ENCODE data around the gene CR1. TPM values are rescaled to one million over a fixed set of nuclear protein-coding genes. Genes with fewer than 3 reads are reported as not detected.
A peak's percentile ranks its signal among the peaks of the same experiment; 100 is the strongest.
"Not testable (repeated sequence)": the region's sequence is repeated elsewhere in the genome, so short reads cannot be mapped to it uniquely, and the experiment has no call there.

The CR1 gene
- total RNA-seq, 2 donors from 2014 or later: 0.02 to 0.08 TPM

DNA sequence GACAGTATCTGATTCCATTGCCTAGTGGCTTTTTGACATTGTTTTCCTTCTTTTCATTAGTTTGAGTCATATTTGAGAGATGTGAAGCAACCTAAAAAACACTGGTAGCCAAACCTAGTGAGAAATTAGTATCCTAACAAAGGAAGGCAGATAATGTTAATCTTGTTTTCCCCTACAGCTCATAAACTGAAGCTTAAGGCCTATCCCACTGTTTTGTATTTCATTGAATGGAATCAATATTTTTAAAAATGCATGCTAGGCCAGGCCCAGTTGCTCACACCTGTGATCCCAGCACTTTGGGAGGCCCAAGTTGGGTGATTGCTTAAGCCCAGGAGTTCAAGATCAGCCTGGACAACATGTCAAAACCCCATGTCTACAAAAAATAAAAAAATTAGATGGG is 150.2 kb downstream of the CR1 start:
- DNase-seq (ENCODE audit: low spot score in 2 of 2) (no peak), ATAC-seq (no peak)
- H3K36me3 Mint-ChIP-seq: no peaks in the 10 kb centered on the region
- peak overlapping the region in 1 of 2 donors; percentile 84 for H3K27ac Mint-ChIP-seq
- H3K9me3 Mint-ChIP-seq: no peaks in the 10 kb centered on the region

DNA sequence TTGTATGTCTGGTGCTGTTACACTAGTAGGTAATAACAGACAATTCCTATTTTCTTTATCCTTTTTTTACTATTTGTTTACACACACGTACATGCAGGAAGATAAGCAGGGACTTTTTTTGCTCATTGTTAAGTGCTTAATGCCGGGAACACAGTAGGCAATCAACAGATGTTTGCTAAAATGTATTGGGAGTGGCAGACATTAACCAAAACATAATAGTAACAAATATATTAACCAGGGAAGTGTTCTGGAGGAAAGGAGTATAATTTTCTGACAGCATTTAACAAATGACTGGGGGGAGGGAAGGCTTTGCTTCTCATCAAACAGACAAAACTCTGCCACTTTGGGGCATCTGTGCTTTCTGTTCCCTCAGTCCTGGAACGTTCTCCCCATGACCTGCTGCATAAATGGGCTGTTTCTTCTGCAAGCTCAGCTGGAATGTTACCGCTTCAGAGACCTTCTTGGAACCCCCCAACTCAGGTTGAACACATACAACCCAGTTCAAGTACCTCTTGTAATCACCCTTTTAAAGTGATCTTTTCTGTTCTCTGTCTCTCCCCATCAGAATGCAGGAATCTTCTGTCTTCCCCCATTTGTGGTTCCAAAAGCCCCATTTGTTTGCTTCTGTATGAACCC is 151.1 kb downstream of the CR1 start:
- no peaks in the 10 kb centered on the region for H3K36me3 Mint-ChIP-seq
- no peak overlapping the region for H3K27ac Mint-ChIP-seq
- no peak for ATAC-seq

DNA sequence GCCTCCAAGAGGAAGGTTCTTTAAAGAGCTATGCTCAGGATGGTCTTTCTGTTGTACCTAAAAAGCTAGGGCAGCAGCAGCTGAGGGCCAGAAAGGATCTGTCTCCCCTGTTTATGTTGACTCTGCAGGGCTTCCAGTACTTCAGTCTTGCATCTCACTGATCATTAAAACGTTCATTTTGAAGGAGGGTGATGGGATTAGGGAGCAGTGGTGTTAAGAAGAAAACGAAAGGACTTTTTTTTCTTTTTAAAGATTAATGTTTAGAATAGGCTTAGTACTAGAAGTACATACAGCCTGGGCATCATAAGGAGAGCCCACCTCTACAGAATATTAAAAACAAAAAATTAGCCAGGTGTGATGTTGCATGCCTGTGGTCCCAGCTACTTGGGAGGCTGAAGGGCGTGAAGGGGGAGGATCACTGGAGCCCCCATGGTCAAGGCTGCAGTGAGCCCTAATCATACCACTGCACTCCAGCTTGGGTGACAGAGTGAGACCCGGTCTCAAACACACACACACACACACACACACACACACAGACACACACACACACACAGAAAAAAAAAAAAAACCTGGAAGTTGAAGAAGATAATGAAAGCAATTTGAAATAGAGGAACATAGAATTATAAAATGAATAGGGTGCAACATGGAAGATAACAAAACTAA is 151.8 kb downstream of the CR1 start:
- Mint-ChIP-seq H3K9me3 (no peaks in the 10 kb centered on the region), H3K36me3 (no peaks in the 10 kb centered on the region), H3K27ac (no peak overlapping the region)
- ATAC-seq (no peak), DNase-seq (ENCODE audit: low spot score in 2 of 2) (no peak)

More for the DNA sequence above, 151.1 kb downstream of the CR1 start:
- DNase-seq (ENCODE audit: low spot score in 2 of 2): no peak
- H3K9me3 Mint-ChIP-seq: no peaks in the 10 kb centered on the region

DNA sequence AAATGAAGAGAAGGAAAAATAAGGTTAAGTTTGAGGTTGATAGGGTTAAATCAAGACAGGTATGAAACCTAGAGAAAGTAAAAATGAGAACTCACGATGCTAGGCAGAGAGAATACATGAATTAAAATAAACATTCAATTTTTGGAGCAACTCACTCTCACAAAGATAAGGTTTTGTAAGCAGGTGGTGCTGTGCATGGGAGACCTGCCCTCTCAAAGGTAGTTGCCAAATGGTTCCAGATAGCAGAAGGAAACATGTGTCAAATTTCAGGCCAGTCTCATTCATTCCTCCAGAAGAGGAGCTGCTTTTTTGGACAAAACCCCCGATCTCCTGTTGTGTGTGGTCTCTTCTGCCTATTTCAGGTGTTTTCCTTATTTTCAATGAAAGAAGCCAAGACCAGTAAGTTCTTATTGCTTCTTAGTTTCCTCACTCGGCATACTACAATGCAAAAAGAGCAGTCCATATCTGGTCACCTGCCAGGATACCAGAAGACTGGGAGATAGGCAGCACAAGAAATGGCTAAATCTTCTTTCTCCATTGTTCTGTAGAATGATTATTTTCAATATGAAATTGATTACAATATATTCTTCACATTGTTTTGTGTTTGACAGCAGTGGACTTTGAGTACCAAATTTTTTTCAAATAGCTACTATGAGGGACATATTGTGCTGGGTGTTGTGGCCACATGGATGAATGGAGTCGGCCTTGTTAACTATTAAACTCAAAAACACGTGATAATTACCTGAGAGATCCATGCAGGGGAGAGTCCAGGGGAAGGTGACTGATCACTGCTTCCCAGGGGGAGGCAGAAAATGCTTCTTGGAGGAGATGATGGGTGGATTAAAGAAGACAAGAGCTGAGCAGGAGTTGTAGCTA is 152.6 kb downstream of the CR1 start:
- Mint-ChIP-seq H3K27ac (peak overlapping the region in 1 of 2 donors; percentile 11), H3K36me3 (no peaks in the 10 kb centered on the region), H3K9me3 (no peaks in the 10 kb centered on the region)
- ATAC-seq (no peak), DNase-seq (ENCODE audit: low spot score in 2 of 2) (no peak)

DNA sequence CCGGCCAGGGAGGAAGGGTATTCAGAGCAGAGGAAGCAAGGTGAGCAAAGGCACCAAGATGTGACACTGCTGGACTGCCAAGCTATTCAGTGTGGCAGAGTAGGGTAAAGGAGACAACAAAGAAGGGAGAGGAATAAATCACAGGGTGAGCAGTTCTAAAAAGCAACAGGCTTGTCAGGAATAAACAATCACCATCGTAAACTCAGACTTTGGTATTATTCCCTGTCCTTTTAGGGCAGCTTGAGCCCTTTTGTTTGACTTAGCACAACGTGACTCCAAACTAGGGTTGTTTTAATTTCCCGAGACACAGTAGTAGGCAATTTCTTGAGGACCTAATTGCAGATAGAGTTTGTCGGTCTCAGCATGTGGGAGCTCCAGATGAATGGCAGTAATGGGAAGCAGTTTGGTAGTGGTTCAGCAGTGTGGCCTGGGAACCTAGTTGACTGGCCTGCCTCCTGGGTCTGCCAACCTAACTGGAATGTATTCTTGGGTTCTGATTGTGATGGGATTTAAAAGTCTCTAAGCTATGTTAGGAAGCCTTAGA is 153.3 kb downstream of the CR1 start:
- H3K9me3 Mint-ChIP-seq: no peaks in the 10 kb centered on the region
- ATAC-seq: no peak
- peak overlapping the region in 1 of 2 donors; percentile 11 for H3K27ac Mint-ChIP-seq
- no peaks in the 10 kb centered on the region for H3K36me3 Mint-ChIP-seq
- no peak for DNase-seq (ENCODE audit: low spot score in 2 of 2)

DNA sequence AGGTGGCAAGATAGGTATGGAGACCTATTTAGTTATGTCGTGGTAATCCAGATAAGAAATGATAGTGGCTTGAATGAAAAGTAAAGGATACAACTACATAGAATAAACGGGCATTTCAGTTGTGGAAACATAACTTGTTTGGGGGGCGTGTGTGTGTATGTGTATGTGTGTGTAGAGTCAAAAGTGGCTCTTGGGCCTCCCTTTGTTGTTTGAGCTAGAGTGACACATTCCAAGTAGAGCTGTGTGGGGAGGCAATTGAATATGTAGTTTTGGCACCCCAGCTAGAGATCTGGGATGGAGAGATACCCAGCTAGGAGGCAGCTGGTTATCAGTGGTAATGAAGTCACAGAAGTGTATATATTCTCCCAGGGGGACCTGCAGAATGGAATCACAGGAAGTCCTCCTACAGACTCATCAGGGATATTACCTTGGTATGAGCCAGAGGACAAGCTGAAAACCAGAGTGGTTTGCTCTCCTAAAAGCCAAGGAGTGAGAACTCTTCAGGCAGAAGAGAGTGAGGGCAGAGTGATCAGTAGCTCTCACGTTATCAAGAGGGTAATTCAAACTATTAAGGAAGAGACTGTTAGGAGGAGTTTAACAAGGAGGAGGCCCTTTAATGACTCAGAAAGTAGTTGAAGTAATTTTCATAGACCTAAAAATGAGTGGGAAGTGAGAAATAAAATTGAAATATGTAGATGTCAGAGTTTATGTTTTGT is 154.1 kb downstream of the CR1 start:
- DNase-seq (ENCODE audit: low spot score in 2 of 2) (no peak), ATAC-seq (no peak)
- Mint-ChIP-seq H3K27ac (no peak overlapping the region), H3K9me3 (no peaks in the 10 kb centered on the region), H3K36me3 (no peaks in the 10 kb centered on the region)

DNA sequence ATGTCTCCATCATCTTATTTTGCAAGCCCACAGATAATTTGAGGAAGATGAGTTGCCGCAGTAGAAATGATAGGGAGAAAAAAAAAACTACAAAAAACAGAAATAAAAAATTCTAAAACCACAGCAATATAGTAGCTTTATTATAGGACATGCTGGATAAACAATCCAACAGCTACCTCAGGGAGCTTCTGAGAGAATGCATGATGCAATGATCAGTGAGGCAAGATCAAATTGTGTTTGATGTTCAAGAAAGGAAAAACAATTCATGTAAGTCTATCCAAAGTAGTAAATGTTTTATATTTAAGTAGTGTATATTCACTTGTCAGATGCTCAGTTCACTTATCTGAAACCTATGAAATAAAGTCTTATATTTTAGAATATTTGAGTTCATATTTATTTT is 155.6 kb downstream of the CR1 start:
- Mint-ChIP-seq H3K9me3 (no peaks in the 10 kb centered on the region), H3K27ac (no peak overlapping the region), H3K36me3 (no peaks in the 10 kb centered on the region)
- DNase-seq (ENCODE audit: low spot score in 2 of 2) (no peak), ATAC-seq (no peak)

DNA sequence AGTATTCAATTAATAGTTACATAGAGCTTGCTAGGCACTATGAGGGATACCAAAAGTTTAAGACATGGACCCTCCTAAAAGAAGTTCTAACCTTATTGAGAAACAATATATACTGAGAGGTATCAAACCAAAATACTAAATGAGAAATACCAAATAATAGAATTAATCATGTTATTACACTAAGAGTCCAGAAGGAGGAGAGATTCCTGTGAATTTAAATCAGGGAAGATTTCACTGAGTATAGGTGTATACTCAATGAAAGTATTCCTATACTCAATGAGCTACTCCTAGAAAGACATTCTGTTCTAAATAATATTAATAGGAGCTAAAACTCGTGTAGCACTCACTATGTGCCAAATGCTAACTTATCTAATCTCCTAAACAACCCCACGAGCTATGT is 158.4 kb downstream of the CR1 start:
- DNase-seq (ENCODE audit: low spot score in 2 of 2): no peak
- no peak for ATAC-seq
- Mint-ChIP-seq H3K9me3 (no peaks in the 10 kb centered on the region), H3K27ac (no peak overlapping the region), H3K36me3 (no peaks in the 10 kb centered on the region)

DNA sequence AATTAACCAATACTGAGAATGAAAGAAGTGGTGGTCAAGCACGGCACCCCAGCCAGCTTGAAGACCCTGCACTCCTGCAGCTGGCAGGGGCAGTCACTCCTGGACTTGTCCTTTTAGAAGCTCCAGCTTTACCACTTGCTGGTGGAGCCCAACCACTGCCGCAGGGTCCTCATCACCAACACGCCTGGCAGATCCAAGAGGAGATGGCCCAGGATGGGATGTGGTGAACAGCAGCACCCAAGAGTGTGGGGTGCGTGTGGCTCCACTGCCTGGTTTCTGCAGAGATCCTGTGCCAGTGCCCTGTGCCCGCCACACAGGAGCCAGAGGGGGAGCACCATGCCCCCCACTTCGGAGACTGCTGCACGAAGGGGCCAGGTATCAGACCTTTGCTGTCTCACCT is 162.5 kb downstream of the CR1 start:
- DNase-seq (ENCODE audit: low spot score in 2 of 2) (no peak), ATAC-seq (no peak)
- no peak overlapping the region for H3K27ac Mint-ChIP-seq
- no peaks in the 10 kb centered on the region for H3K36me3 Mint-ChIP-seq
- H3K9me3 Mint-ChIP-seq: no peaks in the 10 kb centered on the region

DNA sequence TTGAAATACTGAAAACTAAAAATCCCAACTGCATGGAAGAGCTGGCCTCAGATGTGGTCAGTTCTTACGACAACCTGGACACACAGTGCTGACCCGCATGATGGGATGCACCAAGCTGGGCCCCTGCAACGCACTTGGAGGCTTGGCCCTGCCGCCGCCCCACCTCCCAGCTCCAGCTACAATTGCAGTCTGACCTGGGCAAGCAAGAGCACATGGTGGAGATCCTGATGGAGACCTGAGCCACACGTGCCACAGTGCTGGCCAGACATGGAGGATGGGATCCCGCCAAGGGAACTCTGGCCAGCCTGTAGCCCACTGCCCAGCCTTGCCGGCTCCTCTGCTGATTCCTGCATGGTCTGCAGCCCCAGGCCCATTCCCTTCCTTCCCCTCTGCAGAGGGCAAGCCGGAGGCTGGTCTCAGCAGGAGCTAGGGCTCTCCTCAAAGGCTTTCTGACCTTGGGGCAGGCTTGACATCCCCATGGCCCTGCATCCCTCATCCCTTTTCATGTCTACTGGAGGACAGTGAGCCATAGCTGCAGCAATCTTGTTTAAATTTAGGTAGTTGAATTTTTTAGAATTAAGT is 163.0 kb downstream of the CR1 start:
- no peaks in the 10 kb centered on the region for H3K36me3 Mint-ChIP-seq
- DNase-seq (ENCODE audit: low spot score in 2 of 2) (no peak), ATAC-seq (no peak)
- no peaks in the 10 kb centered on the region for H3K9me3 Mint-ChIP-seq
- no peak overlapping the region for H3K27ac Mint-ChIP-seq

DNA sequence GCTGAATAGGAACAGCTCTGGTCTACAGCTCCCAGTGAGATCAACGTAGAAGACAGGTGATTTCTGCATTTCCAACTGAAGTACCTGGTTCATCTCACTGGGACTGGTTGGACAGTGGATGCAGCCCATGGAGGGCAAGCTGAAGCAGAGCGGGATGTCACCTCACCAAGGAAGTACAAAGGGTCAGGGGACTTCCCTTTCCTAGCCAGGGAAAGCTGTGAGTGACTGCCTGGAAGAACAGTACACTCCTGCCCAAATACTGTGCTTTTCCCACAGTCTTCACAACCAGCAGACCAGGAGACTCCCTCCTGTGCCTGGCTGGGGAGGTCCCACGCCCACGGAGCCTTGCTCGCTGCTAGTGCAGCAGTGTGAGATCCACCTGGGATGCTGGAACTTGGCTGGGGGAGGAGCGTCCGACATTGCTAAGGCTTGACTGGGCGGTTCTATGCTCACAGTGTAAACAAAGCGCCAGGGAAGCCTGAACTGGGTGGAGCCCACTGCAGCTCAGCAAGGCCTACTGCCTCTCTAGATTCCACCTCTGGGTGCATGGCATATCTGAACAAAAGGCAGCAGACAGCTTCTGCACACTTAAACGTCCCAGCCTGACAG is 163.7 kb downstream of the CR1 start:
- DNase-seq (ENCODE audit: low spot score in 2 of 2) (no peak), ATAC-seq (no peak)
- H3K36me3 Mint-ChIP-seq: no peaks in the 10 kb centered on the region
- no peaks in the 10 kb centered on the region for H3K9me3 Mint-ChIP-seq
- no peak overlapping the region for H3K27ac Mint-ChIP-seq

DNA sequence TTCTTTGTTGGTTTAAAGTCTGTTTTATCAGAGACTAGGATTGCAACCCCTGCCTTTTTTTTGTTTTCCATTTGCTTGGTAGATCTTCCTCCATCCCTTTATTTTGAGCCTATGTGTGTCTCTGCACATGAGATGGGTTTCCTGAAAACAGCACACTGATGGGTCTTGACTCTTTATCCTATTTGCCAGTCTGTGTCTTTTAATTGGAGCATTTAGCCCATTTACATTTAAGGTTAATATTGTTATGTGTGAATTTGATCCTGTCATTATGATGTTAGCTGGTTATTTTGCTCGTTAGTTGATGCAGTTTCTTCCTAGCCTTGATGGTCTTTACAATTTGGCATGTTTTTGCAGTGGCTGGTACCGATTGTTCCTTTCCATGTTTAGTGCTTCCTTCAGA is 165.5 kb downstream of the CR1 start:
- not testable (repeated sequence) for DNase-seq (ENCODE audit: low spot score in 2 of 2); H3K9me3 Mint-ChIP-seq; H3K27ac Mint-ChIP-seq; ATAC-seq; H3K36me3 Mint-ChIP-seq

DNA sequence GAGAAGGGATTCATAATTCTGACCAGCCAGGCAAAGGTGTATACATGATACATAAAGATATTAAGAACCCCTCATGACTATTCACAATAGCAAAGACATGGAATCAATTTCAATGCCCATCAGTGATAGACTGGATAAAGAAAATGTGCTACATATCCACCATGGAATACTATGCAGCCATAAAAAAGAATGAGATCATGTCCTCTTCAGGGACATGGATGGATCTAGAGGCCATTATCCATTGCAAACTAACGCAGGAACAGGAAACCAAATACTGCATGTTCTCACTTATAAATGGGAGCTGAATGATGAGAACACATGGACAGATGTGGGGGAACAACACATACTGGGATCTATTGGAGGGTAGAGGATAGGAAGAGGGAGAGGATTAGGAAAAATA is 170.4 kb downstream of the CR1 start:
- no peak for ATAC-seq
- H3K9me3 Mint-ChIP-seq: no peaks in the 10 kb centered on the region
- DNase-seq (ENCODE audit: low spot score in 2 of 2): no peak
- no peaks in the 10 kb centered on the region for H3K36me3 Mint-ChIP-seq
- H3K27ac Mint-ChIP-seq: no peak overlapping the region

DNA sequence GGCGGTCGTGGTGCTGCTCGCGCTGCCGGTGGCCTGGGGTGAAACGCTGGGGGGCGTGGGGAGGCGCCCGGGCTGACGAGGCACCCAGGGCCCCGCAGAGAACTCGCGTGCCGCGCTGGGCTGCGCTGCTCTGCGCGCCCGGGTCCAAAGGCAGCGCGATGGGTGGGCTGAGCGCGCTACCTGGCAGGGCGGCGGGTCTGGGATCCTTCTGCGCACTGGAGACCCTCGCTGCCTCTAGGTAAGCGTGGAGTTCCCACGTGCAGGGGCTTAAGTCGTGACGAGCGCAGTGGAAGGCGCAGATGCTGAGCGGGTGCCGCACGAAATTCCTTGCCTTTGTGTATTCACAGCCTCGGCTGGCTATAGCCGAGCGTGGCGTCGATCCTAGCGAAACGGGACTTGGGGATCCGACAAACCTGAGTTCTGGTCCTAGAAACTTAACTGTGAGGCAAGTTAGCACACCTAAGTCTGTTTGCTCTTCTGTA is 173.6 kb downstream of the CR1 start:
- H3K27ac Mint-ChIP-seq: no peak overlapping the region
- DNase-seq (ENCODE audit: low spot score in 2 of 2) (no peak), ATAC-seq (no peak)
- H3K36me3 Mint-ChIP-seq: no peaks in the 10 kb centered on the region
- H3K9me3 Mint-ChIP-seq: no peaks in the 10 kb centered on the region

DNA sequence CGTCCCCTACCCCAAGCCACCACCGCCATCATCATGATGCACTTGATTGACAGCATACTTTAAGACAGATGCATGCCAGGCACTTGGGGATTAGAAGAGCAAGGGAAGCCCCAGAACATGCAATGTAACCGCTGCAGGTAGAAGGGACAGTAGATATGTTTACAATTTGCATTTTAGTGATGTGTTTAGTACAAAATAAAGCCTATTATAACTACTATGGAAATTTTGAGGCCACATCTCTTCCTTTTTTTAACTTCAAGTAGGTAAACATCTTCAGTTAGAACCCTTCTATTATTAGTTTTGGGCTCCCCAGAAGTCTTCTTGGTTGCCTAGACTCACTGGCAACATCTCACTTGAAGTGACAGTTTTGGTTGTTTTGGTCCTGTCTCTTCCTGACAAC is 174.2 kb downstream of the CR1 start:
- H3K9me3 Mint-ChIP-seq: no peaks in the 10 kb centered on the region
- no peak for ATAC-seq
- DNase-seq (ENCODE audit: low spot score in 2 of 2): no peak
- H3K27ac Mint-ChIP-seq: no peak overlapping the region
- H3K36me3 Mint-ChIP-seq: no peaks in the 10 kb centered on the region

DNA sequence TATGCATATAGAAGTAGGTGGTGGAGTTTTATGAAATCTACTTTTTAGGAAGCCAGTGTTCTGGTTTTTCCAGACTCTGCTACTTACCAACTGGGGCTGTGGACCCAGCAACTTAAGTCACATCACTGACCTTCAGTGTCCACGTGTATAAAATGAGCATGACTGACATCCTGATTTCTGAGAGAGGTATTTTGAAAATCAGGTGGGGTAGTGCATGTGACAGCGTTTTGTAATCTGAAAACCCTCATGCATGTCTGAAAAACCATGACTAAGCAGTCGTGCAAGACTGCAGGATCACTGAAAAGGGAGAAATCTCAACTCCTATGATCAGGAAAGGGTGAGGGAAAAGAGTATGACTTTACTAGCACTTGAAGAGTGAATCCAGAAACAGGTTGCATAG is 175.0 kb downstream of the CR1 start:
- ATAC-seq (no peak), DNase-seq (ENCODE audit: low spot score in 2 of 2) (no peak)
- H3K27ac Mint-ChIP-seq: no peak overlapping the region
- no peaks in the 10 kb centered on the region for H3K9me3 Mint-ChIP-seq
- no peaks in the 10 kb centered on the region for H3K36me3 Mint-ChIP-seq

Measured in activated naive CD4-positive, alpha-beta T cell treated with anti-CD3 and anti-CD28 coated beads, Interleukin-2, amount 50 U/mL, for 72 hours (primary cell).